Body of pancreas (tissue), 4 donors: Measurements from ENCODE around the gene GRIP2.

Source experiments
- POLR2A ChIP-seq, 3 donors: fragments of 450-650 bp; IDR thresholded peaks; one replicate each; pipeline ENCODE4 v1.6.1; 2016; ENCODE audit warnings: antibody characterized with exemption in 3 of 3, mild to moderate bottlenecking in 2 of 3
- TF ChIP-seq, protein P1 (sequence below), 7 experiments: fragments of 450-650 bp in 4 of 7; fragments of 200-600 bp in 3 of 7; sonication (generic) in 3 of 7; IDR thresholded peaks; one replicate each; pipeline ENCODE4 v1.5.1; 2016 to 2019; ENCODE audit warnings: antibody characterized with exemption in 7 of 7

DNA sequence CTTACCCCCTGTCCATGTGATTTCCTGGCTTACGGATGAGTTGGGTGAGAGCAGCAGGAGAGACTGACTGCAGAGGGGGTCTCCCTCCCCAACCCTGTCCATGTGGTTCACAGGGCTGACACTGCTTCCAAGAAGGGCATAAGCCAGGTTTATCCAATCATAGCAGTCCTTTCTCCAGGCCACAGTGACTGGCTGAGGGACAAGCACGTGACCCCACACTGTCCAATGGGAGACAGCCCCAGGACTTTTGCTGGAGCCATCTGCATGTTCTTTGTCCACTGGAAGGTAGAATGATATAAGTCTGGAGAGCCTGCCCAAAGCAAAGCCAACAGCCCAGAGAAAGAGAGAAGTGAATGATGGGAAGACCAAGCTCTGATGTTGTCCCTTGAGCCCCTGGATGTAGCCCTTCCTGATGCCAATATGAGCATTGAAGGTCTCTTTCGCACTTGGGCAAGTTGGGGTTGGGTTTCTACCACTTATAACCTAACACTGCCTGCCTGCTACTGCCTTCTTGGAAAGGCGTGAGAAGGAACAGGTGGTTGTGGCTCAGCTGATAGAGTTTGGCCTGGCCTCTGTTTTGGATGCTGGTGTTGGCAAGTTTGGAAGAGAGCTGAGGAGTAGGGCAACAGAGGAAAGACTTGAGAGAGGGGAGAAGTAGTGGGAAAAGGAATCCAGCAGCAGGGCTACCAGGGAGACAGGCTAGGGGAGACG lies 41.3 kb upstream of the GRIP2 start:
- TF ChIP-seq, protein P1, sequence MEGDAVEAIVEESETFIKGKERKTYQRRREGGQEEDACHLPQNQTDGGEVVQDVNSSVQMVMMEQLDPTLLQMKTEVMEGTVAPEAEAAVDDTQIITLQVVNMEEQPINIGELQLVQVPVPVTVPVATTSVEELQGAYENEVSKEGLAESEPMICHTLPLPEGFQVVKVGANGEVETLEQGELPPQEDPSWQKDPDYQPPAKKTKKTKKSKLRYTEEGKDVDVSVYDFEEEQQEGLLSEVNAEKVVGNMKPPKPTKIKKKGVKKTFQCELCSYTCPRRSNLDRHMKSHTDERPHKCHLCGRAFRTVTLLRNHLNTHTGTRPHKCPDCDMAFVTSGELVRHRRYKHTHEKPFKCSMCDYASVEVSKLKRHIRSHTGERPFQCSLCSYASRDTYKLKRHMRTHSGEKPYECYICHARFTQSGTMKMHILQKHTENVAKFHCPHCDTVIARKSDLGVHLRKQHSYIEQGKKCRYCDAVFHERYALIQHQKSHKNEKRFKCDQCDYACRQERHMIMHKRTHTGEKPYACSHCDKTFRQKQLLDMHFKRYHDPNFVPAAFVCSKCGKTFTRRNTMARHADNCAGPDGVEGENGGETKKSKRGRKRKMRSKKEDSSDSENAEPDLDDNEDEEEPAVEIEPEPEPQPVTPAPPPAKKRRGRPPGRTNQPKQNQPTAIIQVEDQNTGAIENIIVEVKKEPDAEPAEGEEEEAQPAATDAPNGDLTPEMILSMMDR (IDR thresholded peaks at IDR 0.05), result no peak
- TF ChIP-seq POLR2A (IDR thresholded peaks at IDR 0.05), result no peak
